ENCODE results near the gene ANO7. TPM values are rescaled to one million over a fixed set of nuclear protein-coding genes. Genes with fewer than 3 reads are reported as not detected.

The ANO7 gene
- total RNA-seq, 1 donor from 2014 or later, result 2.1 TPM

DNA sequence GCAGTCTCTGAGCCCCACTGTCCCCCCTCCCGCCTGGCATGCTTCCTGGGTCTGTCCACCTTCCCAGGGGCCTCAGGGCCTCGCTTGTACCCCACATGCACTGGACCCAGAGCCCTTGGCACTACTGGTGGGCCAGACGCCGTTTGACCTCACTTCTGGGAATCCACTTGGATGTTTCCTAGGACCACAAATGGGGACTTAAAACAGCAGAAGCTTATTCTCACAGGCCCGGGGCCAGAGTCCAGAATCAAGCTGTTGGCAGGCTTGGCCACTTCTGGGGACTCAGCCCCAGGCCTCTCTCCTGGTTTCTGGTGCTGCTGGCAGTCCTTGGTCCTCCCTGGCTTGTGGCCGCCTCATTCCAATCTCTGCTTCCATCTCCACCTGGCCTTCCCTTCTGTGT is 19.6 kb downstream of the ANO7 start:
- intact Hi-C loops (cut with micrococcal nuclease), result no loop called here
- Mint-ChIP-seq H3K36me3 (ENCODE audit: low read depth) (no peaks in the 10 kb centered on the region), H3K27ac (no peak overlapping the region), H3K4me3 (no peak overlapping the region), H3K27me3 (ENCODE audit: insufficient read depth) (peaks cover 4% of the 10 kb centered on the region), H3K4me1 (ENCODE audit: low read depth) (no peaks in the 10 kb centered on the region), H3K9me3 (no peaks in the 10 kb centered on the region)
- DNase-seq (ENCODE audit: low spot score), result no peak

DNA sequence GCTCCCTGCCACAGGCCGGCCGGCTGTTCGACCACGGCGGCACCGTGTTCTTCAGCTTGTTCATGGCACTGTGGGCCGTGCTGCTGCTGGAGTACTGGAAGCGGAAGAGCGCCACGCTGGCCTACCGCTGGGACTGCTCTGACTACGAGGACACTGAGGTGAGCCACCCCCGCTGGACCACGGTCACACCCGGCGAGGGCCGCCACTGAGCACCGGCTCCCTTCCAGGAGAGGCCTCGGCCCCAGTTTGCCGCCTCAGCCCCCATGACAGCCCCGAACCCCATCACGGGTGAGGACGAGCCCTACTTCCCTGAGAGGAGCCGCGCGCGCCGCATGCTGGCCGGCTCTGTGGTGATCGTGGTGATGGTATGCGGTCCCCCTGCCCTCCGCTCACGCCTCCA is 20.8 kb downstream of the ANO7 start:
- H3K27ac Mint-ChIP-seq, result no peak overlapping the region
- no peaks in the 10 kb centered on the region for H3K4me1 Mint-ChIP-seq (ENCODE audit: low read depth)
- no peaks in the 10 kb centered on the region for H3K9me3 Mint-ChIP-seq
- no peaks in the 10 kb centered on the region for H3K36me3 Mint-ChIP-seq (ENCODE audit: low read depth)
- intact Hi-C loops (cut with micrococcal nuclease), result no loop called here
- no peak for DNase-seq (ENCODE audit: low spot score)
- H3K4me3 Mint-ChIP-seq, result no peak overlapping the region
- peaks cover 4% of the 10 kb centered on the region for H3K27me3 Mint-ChIP-seq (ENCODE audit: insufficient read depth)

DNA sequence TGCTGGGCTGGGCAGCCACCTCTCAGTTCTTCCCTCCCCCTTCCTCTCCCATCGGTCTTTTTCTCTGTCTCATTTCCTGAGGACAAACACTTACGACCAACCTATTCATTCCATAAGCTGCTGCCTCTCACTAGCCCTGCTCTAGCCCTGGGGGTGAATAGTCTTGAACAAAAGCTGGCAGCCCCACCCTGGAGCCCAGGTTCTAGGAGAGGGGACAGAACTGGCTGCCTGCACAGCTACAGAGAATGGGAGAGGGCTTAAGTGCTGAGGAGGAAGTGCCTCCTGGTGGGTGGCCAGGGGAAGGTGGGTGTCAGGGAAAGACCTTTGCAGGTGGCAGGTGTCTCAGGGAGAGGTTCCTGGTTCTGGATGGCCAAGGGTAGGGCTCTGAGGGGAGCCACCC is 22.8 kb downstream of the ANO7 start:
- DNase-seq (ENCODE audit: low spot score), result no peak
- Mint-ChIP-seq H3K9me3 (no peaks in the 10 kb centered on the region), H3K27ac (no peak overlapping the region), H3K36me3 (ENCODE audit: low read depth) (no peaks in the 10 kb centered on the region), H3K27me3 (ENCODE audit: insufficient read depth) (peaks cover 4% of the 10 kb centered on the region), H3K4me1 (ENCODE audit: low read depth) (no peaks in the 10 kb centered on the region), H3K4me3 (no peak overlapping the region)
- intact Hi-C loops (cut with micrococcal nuclease), result no loop called here

DNA sequence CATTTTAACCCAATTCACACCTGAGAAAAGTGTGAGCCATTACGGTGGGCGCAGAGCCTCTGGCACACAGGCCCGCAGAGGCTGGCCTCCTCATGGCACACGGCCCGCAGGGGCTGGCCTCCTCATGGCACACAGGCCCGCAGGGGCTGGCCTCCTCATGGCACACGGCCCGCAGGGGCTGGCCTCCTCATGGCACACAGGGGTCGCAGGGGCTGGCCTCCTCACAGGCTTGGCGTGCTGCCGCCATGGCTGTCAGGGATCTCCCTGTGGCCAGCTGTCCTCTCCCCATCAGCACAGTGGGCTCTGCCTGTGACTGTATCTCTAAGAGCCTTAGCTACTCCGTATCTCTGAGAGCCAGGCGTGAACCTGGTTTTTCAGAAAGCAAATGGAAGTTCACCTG is 24.6 kb downstream of the ANO7 start:
- Mint-ChIP-seq H3K4me1 (ENCODE audit: low read depth) (no peaks in the 10 kb centered on the region), H3K9me3 (no peaks in the 10 kb centered on the region), H3K4me3 (no peak overlapping the region), H3K27ac (no peak overlapping the region), H3K36me3 (ENCODE audit: low read depth) (no peaks in the 10 kb centered on the region), H3K27me3 (ENCODE audit: insufficient read depth) (peaks cover 13% of the 10 kb centered on the region)
- no peak for DNase-seq (ENCODE audit: low spot score)
- intact Hi-C loops (cut with micrococcal nuclease), result no loop called here

DNA sequence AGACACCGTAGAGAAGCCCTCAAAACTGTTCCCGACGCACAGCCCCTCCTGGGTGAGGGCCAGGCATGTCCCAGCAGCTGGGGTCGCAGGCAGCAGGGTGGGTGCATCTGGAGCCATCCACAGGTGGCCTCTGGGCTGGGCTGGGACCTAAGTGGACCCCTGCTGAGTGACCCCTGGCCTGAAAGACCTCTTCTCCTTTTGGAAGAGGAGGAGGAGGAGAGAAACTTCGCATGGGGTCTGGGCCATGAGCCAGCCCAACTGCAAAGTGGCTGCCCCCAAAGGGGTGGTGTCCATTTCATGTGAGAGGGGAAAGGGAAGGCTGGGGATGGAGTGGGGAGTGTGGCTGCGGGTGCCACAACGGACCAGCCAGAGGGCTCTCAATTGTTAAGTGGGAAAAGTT is 25.1 kb downstream of the ANO7 start:
- no peak for DNase-seq (ENCODE audit: low spot score)
- intact Hi-C loops (cut with micrococcal nuclease), result no loop called here
- no peaks in the 10 kb centered on the region for H3K36me3 Mint-ChIP-seq (ENCODE audit: low read depth)
- no peak overlapping the region for H3K27ac Mint-ChIP-seq
- H3K4me3 Mint-ChIP-seq, result no peak overlapping the region
- H3K27me3 Mint-ChIP-seq (ENCODE audit: insufficient read depth), result peaks cover 16% of the 10 kb centered on the region
- no peaks in the 10 kb centered on the region for H3K9me3 Mint-ChIP-seq
- peaks cover 3% of the 10 kb centered on the region for H3K4me1 Mint-ChIP-seq (ENCODE audit: low read depth)

DNA sequence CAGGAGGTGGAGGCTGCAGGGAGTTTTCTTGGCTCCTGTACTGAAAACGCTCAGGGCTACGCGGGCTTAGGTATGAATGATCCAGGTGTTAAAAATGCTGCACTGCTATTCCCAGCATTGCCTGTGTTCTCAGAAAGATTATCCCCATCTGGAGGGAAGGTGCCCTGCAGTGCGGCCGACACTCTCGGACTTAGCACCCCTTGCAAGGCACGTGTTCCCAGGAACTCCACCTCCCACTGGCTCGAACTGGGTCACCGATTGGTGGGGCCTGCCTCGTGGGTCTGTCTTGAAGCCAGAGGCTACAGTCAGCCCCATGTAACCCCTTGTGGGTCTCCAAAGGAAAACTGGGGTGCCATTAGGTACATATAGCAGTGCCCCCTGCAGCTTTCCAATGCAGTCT is 25.7 kb downstream of the ANO7 start:
- intact Hi-C loops (cut with micrococcal nuclease), result no loop called here
- Mint-ChIP-seq H3K4me3 (no peak overlapping the region), H3K4me1 (ENCODE audit: low read depth) (peaks cover 9% of the 10 kb centered on the region), H3K27me3 (ENCODE audit: insufficient read depth) (peaks cover 19% of the 10 kb centered on the region), H3K9me3 (no peaks in the 10 kb centered on the region), H3K36me3 (ENCODE audit: low read depth) (no peaks in the 10 kb centered on the region), H3K27ac (no peak overlapping the region)
- DNase-seq (ENCODE audit: low spot score), result no peak

DNA sequence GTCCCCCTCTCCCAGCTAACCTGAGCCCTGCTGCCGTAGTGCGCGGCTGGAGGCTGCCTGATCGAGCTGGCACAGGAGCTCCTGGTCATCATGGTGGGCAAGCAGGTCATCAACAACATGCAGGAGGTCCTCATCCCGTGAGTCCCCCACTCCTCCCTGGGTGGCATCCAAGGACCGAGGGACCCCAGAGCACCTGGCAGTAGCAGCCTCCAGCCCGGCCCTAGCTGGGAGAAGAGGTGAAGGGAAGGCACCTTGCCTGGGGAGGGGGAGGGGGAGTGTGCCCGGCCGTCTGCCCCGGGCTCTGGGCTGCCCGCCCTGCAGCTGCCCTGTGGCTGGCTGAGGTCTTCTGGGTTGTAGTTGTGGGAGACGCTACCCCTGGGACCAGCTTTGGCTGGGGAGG is 26.3 kb downstream of the ANO7 start:
- intact Hi-C loops (cut with micrococcal nuclease), result loop anchor here (5.0 kb wide), 2 partner anchors 143 to 362 kb away; partner anchors contain the start of gene FARP2
- peaks cover 15% of the 10 kb centered on the region for H3K4me1 Mint-ChIP-seq (ENCODE audit: low read depth)

DNA sequence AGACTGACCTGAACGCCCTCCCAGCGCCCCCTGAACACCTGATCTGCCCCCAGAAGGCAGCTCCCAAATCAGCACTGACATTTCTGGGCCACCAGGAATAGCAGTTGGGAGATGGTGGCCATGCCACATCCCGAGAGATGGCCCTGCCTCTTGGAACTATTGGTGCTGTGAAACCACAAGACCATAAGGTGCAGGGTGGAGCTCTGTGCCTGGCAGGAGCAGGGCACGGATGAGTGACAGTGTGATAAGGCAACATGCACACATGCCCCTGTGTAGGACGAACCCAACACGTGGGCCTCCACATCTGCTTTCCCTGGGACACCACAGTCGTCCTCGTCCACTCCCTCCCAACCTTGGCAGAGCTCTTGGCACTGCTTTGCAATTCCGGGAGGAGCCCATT is 26.9 kb downstream of the ANO7 start:
- no peaks in the 10 kb centered on the region for H3K9me3 Mint-ChIP-seq
- intact Hi-C loops (cut with micrococcal nuclease), result loop anchor here (5.0 kb wide), 2 partner anchors 142 to 363 kb away; partner anchors contain the start of gene FARP2
- peaks cover 18% of the 10 kb centered on the region for H3K4me1 Mint-ChIP-seq (ENCODE audit: low read depth)
- H3K36me3 Mint-ChIP-seq (ENCODE audit: low read depth), result no peaks in the 10 kb centered on the region
- peaks cover 25% of the 10 kb centered on the region for H3K27me3 Mint-ChIP-seq (ENCODE audit: insufficient read depth)
- no peak overlapping the region for H3K27ac Mint-ChIP-seq
- DNase-seq (ENCODE audit: low spot score), result no peak
- H3K4me3 Mint-ChIP-seq, result no peak overlapping the region

More for the DNA sequence above, 26.3 kb downstream of the ANO7 start:
- Mint-ChIP-seq H3K9me3 (no peaks in the 10 kb centered on the region), H3K36me3 (ENCODE audit: low read depth) (no peaks in the 10 kb centered on the region), H3K4me3 (no peak overlapping the region), H3K27ac (no peak overlapping the region), H3K27me3 (ENCODE audit: insufficient read depth) (peaks cover 23% of the 10 kb centered on the region)
- no peak for DNase-seq (ENCODE audit: low spot score)

DNA sequence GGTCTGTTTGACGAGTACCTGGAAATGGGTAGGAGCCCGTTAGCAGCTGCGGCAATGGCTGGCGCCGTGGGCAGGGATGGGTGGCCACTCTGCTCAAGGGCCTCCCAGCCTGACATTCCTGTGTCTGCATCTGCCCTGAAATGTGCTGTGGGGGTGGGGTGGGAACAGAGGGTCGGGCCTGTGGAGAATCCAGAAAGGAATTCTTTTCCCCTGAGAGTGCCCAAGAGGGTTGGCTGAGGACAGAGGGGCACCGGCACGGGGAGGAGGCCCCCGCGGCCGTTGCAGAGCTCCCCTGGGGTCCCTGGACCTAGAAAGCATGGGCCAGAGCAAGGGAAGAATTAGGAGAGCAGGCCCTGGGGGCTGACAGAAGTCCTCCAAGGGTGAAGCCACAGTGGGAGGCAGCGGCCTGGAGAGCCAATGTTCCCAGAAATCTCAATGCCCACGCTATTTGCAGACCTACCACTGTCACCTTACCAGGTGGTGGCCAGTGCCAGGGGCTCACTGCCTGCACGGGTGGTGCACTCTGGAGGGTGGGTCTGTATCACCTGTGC is 27.8 kb downstream of the ANO7 start:
- peak overlapping the region; percentile 23 for H3K27ac Mint-ChIP-seq
- intact Hi-C loops (cut with micrococcal nuclease), result loop anchor here (2.0 to 5.0 kb wide), 4 partner anchors 61 to 364 kb away; partner anchors contain the start of genes FARP2 and MTERF4

DNA sequence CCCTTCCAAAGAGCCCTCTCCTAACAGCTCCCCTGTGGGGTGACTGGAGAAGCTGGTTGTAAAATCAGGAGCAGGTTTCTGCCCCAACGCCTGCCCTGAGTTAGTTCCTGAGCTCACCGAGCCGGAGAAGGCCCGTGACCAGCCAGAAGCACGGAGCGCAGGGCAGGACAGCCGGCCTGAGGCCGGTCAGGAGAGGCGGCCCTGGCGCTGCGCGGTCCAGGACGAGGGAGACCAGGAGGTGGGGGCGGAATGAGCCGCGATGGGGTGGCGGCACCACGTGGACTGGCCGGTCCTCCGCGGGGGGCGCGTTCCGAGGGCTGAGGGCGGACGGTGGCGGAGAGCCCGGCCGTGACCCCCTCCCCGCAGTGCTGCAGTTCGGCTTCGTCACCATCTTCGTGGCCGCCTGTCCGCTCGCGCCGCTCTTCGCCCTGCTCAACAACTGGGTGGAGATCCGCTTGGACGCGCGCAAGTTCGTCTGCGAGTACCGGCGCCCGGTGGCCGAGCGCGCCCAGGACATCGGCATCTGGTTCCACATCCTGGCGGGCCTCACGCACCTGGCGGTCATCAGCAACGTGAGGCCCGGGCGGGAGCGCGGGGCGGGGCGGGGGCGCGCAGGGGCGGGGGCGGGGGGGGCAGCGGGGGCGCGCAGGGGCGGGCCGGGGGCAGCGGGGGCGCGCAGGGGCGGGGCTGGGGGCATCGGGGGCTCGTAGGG is 29.0 kb downstream of the ANO7 start:
- Mint-ChIP-seq H3K9me3 (no peaks in the 10 kb centered on the region), H3K27me3 (ENCODE audit: insufficient read depth) (peaks cover 25% of the 10 kb centered on the region), H3K36me3 (ENCODE audit: low read depth) (no peaks in the 10 kb centered on the region), H3K4me3 (peak overlapping the region; percentile 63), H3K4me1 (ENCODE audit: low read depth) (peaks cover 18% of the 10 kb centered on the region), H3K27ac (no peak overlapping the region)
- intact Hi-C loops (cut with micrococcal nuclease), result loop anchor here (1.0 to 5.0 kb wide), 5 partner anchors 63 to 365 kb away; partner anchors contain the start of genes FARP2 and MTERF4
- peak; percentile 20 for DNase-seq (ENCODE audit: low spot score)

More for the DNA sequence above, 27.8 kb downstream of the ANO7 start:
- Mint-ChIP-seq H3K9me3 (no peaks in the 10 kb centered on the region), H3K36me3 (ENCODE audit: low read depth) (no peaks in the 10 kb centered on the region), H3K4me1 (ENCODE audit: low read depth) (peaks cover 18% of the 10 kb centered on the region), H3K4me3 (peak overlapping the region; percentile 63), H3K27me3 (ENCODE audit: insufficient read depth) (peaks cover 25% of the 10 kb centered on the region)
- no peak for DNase-seq (ENCODE audit: low spot score)

DNA sequence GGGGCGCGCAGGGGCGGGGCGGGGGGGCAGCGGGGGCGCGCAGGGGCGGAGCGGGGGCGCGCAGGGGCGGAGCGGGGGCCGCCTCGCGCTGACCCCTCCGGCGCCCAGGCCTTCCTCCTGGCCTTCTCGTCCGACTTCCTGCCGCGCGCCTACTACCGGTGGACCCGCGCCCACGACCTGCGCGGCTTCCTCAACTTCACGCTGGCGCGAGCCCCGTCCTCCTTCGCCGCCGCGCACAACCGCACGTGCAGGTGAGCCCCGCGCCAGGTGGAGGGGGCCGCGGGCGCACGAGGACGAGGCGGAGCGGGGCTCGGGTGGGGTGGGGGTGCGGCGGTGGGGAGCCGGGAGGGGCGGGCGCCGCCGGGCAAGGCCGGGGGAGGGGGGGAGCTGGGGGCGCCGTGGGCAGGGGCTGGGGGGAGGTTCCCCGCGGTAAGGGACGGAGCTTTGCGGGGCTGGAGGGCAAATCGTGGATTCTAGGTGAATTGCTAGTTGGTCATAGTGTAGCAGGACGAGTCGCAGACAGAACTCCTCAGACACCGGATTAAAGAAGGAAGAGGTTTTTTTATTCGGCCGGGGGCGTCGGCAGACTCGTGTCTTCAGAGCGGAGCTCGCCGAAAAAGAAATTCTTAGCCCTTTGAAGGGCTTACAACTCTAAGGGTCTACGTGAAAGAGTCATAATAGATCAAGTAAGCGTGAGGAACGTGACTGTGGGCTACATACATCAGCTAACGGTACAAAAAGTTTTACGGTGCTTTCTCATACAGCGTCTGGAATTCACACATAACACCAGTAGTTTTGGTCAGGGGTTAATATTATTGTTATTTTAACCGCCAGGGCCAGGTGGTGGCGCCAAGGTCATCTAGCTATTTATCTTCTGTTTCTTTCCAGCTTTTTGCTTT is 29.9 kb downstream of the ANO7 start:
- intact Hi-C loops (cut with micrococcal nuclease), result loop anchor here (1.0 to 5.0 kb wide), 3 partner anchors 139 to 366 kb away; partner anchors contain the start of gene FARP2
- Mint-ChIP-seq H3K4me1 (ENCODE audit: low read depth) (peaks cover 18% of the 10 kb centered on the region), H3K36me3 (ENCODE audit: low read depth) (peaks cover 2% of the 10 kb centered on the region), H3K27ac (peak overlapping the region; percentile 65), H3K27me3 (ENCODE audit: insufficient read depth) (peaks cover 21% of the 10 kb centered on the region), H3K9me3 (no peaks in the 10 kb centered on the region), H3K4me3 (peak overlapping the region; percentile 86)
- peak; percentile 37 for DNase-seq (ENCODE audit: low spot score)

DNA sequence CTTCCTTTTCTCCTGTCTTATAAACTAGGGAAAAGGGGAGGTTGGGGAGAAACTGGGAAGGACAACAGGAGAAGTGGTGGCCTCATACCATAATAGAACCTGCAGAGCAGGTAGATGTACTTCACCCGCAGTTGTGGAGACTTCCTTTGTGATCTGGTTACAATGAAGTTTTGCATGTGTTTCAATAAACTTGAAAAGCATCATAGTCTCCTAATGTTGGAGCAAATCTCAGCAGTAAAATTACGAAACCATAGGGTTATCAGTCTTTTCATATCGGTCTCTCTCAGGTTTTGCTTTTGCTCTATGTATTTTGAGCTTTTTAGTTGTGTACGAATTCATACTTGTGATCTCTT is 30.5 kb downstream of the ANO7 start:
- Mint-ChIP-seq H3K27me3 (ENCODE audit: insufficient read depth) (peaks cover 21% of the 10 kb centered on the region), H3K9me3 (no peaks in the 10 kb centered on the region), H3K27ac (no peak overlapping the region), H3K4me3 (peak overlapping the region; percentile 86), H3K4me1 (ENCODE audit: low read depth) (peaks cover 18% of the 10 kb centered on the region), H3K36me3 (ENCODE audit: low read depth) (peaks cover 2% of the 10 kb centered on the region)
- DNase-seq (ENCODE audit: low spot score), result no peak
- intact Hi-C loops (cut with micrococcal nuclease), result loop anchor here (5.0 kb wide), 2 partner anchors 138 to 367 kb away; partner anchors contain the start of gene FARP2
